Activated T-cell treated with anti-CD3 and anti-CD28 coated beads, Interleukin-2, amount 50 U/mL, for 72 hours (primary cell): ENCODE measurements around the gene LGALS9C. TPM values are rescaled to one million over a fixed set of nuclear protein-coding genes. Genes with fewer than 3 reads are reported as not detected.
"Not testable (repeated sequence)": the region's sequence is repeated elsewhere in the genome, so short reads cannot be mapped to it uniquely, and the experiment has no call there.

ENCODE experiments used
- ATAC-seq, 2 donors: fragments of 150-1000 bp; cut with Tn5 transposase; replicated peaks in 1 of 2; 2 replicates each; pipeline ENCODE4 v1.10.0; 2021; ENCODE audit warnings: moderate library complexity in 2 of 2, mild to moderate bottlenecking in 1 of 2
- DNase-seq, 2 donors: peaks; one replicate each; pipeline ENCODE4 v3.0.0; 2021 to 2022; ENCODE audit warnings: mixed read lengths in 1 of 2
- H3K27ac Mint-ChIP-seq: one replicate; pipeline ENCODE4 v1.8.0; 2022; ENCODE audit warnings: mild to moderate bottlenecking, moderate library complexity, mixed read lengths
- H3K27me3 Mint-ChIP-seq: one replicate; pipeline ENCODE4 v1.8.0; 2022; ENCODE audit warnings: low read depth, mixed read lengths
- H3K36me3 Mint-ChIP-seq, 2 donors: one replicate each; pipeline ENCODE4 v1.8.0; 2022; ENCODE audit warnings: mixed read lengths in 2 of 2, mild to moderate bottlenecking in 1 of 2; ENCODE audit not compliant: insufficient read depth in 2 of 2
- H3K4me1 Mint-ChIP-seq: one replicate; pipeline ENCODE4 v1.8.0; 2022; ENCODE audit warnings: low read depth, mixed read lengths
- H3K4me3 Mint-ChIP-seq, 2 donors: one replicate each; pipeline ENCODE4 v1.8.0; 2022; ENCODE audit warnings: mild to moderate bottlenecking in 2 of 2, mixed read lengths in 2 of 2, moderate library complexity in 2 of 2
- H3K9me3 Mint-ChIP-seq, 2 donors: one replicate each; pipeline ENCODE4 v1.8.0; 2022; ENCODE audit warnings: mixed read lengths in 2 of 2
- total RNA-seq, 2 donors: library from RNA; stranded (reverse); gene quantifications; one replicate each; pipeline ENCODE4 v1.2.3, GENCODE V29; 2022

The LGALS9C gene
- total RNA-seq, 2 donors from 2014 or later, result not detected

- H3K36me3 Mint-ChIP-seq, ATAC-seq, H3K27me3 Mint-ChIP-seq, H3K27ac Mint-ChIP-seq, H3K4me3 Mint-ChIP-seq, H3K9me3 Mint-ChIP-seq, DNase-seq, H3K4me1 Mint-ChIP-seq: not testable (repeated sequence)
Observed at GRCh38 chr17:18527354-18527753, 50.8 kb downstream of the LGALS9C start.

- not testable (repeated sequence) for DNase-seq, H3K36me3 Mint-ChIP-seq, ATAC-seq, H3K27ac Mint-ChIP-seq, H3K4me1 Mint-ChIP-seq, H3K4me3 Mint-ChIP-seq, H3K9me3 Mint-ChIP-seq, H3K27me3 Mint-ChIP-seq
Observed at GRCh38 chr17:18528435-18528834, 51.8 kb downstream of the LGALS9C start.

- not testable (repeated sequence) for DNase-seq, H3K27me3 Mint-ChIP-seq, H3K4me1 Mint-ChIP-seq, H3K27ac Mint-ChIP-seq, ATAC-seq, H3K9me3 Mint-ChIP-seq, H3K36me3 Mint-ChIP-seq, H3K4me3 Mint-ChIP-seq
Observed at GRCh38 chr17:18528899-18529500, 52.4 kb downstream of the LGALS9C start.

- not testable (repeated sequence) for H3K27me3 Mint-ChIP-seq, ATAC-seq, H3K4me1 Mint-ChIP-seq, H3K4me3 Mint-ChIP-seq, H3K27ac Mint-ChIP-seq, H3K36me3 Mint-ChIP-seq, H3K9me3 Mint-ChIP-seq, DNase-seq
Observed at GRCh38 chr17:18530405-18530804, 53.8 kb downstream of the LGALS9C start.

GRCh38 chr17:18542234-18542633 lies 65.6 kb downstream of the LGALS9C start:
- H3K4me1 Mint-ChIP-seq, DNase-seq, ATAC-seq, H3K27ac Mint-ChIP-seq, H3K27me3 Mint-ChIP-seq, H3K4me3 Mint-ChIP-seq, H3K9me3 Mint-ChIP-seq, H3K36me3 Mint-ChIP-seq: not testable (repeated sequence)

- H3K4me1 Mint-ChIP-seq, H3K27ac Mint-ChIP-seq, H3K4me3 Mint-ChIP-seq, H3K9me3 Mint-ChIP-seq, H3K27me3 Mint-ChIP-seq, H3K36me3 Mint-ChIP-seq, DNase-seq, ATAC-seq: not testable (repeated sequence)
Observed at GRCh38 chr17:18542907-18543306, 66.3 kb downstream of the LGALS9C start.

Other genes with a start within 250 kb of the LGALS9C start
- gene FLII, start 218.1 kb upstream of the LGALS9C start, total RNA-seq, result 100 to 1,000 TPM; 318 to 373 TPM
- 1 to 10 TPM; 7.8 to 9.4 TPM for gene MIEF2, start 216.1 kb upstream of the LGALS9C start, total RNA-seq
- 10 to 100 TPM; 72.0 to 90.6 TPM for gene TOP3A, start 161.8 kb upstream of the LGALS9C start, total RNA-seq
- gene SMCR8, start 161.5 kb upstream of the LGALS9C start, total RNA-seq, result 10 to 100 TPM; 17.3 to 18.7 TPM
- gene SHMT1, start 113.2 kb upstream of the LGALS9C start, total RNA-seq, result 10 to 100 TPM; 37.3 to 65.6 TPM
- gene EVPLL, start 99.0 kb upstream of the LGALS9C start, total RNA-seq, result not detected
- not detected for gene TBC1D28, start 167.6 kb downstream of the LGALS9C start, total RNA-seq
- 1 to 10 TPM; 4.0 to 4.3 TPM for gene FOXO3B, start 205.5 kb downstream of the LGALS9C start, total RNA-seq